Measurements from ENCODE around the gene OOSP4A.

The OOSP4A gene

DNA sequence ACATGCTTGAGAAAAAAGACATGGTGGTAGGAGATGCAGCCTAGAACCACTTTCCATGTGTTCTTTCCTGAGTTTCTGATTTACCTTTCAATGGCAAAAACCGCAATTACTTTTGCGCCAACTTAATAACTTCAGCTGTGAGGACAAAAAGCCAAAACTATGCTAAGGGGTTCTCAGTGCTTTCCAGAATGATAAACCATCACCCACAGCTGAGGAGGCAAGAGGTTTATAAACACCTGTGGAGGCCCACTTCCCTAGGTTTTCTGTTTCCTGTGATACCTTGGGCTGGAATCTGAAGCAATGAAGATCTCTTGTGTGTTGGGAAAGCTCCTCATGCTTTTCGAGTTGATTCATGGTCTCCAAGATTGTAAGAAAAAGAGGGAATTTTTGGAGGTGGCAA, at the start of gene OOSP4A:
OOSP4A (plus strand) TSS at position 301 of the 400 bp plus-strand sequence; CDS start at position 301, 0 bp downstream.
- DNase-seq (ENCODE audit: low spot score): no peak

DNA sequence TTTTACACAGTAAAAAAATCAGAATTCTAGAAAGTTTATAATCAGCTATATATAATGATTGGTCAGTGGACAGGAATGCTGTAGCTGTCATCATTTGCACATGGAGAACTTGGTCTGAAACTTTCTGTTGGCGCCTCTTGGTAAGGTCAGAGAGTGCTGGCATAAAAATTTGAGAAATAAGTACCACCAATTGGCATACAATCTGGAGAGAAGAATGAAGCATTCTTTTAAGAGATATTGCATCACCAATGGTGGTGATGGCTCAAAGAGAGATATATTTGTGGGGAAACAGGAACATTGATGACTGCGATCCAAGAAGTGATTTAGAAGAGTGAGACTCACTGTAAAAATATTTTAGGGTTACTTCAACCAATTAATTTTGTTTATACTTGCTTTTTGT, 45.4 kb upstream of the OOSP4A start:
- peak; percentile 56 for DNase-seq (ENCODE audit: low spot score)

DNA sequence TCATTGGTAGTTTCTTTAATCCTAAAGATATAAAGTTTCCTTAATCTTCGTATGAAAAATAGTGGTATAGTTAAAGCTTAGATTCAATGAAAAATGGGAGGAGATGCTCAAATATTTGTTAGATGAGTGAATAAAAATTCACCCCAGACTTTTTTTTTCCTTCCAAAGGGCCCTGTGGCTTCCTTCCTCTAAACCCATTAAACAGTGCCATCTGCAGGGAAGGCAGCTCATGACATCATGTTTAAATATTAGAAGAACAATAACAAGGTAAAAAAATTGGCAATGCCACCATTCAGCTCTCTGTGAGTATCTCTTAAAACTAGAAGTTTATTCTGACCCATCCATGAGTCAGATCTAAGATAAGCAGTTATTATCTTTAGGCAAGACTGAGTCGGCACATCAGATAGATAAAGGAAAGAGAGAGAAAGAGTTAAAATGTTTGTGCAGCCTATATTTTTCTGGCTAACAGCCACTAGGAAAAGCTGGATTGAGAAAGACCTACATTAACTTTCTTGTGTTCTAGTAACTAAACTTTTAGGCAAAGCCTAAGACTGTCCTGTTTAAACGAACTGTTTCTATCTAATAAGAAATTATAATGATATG, 44.7 kb upstream of the OOSP4A start:
- DNase-seq (ENCODE audit: low spot score): peak; percentile 61

DNA sequence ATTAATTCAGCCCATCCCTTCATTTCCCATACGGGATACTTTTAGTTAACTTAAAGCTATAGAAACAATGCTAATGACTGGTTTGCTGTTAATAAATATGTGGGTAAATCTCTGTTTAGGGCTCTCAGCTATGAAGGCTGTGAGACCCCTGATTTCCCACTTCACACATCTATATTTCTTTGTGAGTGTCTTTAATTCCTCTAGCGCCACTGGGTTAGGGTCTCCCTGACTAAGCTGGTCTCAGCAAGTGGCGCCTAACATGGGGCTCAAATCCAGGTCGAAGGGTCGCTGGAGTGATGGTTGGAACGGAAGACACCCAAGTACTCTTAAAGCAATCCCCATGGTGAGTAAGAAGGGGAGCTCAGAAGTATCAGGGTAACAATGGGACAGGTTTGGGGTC, 40.0 kb upstream of the OOSP4A start:
- DNase-seq (ENCODE audit: low spot score): no peak

DNA sequence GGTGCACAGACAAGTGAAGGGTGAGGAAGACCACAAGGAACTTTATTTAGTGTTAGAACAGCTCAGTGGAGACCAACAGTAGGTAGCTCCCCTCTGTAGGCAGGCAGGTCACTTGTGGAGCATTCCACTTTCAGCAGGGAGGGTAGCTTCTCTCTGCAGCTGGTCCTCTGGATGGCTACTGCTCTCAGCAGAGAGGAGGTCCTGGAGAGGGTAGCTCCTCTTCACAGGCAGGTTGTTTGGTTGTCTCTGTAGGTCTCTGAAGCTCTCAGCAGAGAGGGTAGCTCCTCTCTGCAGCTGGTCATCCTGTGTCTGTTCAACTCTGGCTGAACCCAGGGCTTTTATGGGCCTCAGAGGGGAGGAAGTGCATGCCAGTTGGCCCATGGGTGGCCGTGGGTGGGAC, 32.1 kb upstream of the OOSP4A start:
- DNase-seq (ENCODE audit: low spot score): no peak

DNA sequence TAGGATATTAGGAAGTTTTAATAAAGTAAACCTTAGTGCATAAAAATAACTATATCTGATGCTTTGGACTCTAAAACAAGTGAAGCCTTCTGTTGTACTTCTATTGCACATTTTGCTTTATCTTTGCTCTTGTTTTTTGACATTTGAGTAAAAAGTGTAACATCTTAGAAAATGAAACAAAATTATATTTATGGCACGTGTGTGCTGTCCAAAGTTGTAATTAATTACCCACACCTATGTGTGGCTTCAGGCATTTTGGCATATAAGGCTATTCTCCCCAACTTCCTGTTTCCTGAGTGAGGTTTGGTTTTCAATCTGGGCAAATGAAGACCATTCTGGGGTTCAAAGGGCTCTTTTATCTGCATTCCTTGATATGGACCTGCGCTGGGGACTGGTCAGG, 25.7 kb upstream of the OOSP4A start, which contains the start of gene OOSP1:
OOSP1 (plus strand) TSS at position 301 of the 400 bp plus-strand sequence; CDS start at position 324, 23 bp downstream.
- no peak for DNase-seq (ENCODE audit: low spot score)

DNA sequence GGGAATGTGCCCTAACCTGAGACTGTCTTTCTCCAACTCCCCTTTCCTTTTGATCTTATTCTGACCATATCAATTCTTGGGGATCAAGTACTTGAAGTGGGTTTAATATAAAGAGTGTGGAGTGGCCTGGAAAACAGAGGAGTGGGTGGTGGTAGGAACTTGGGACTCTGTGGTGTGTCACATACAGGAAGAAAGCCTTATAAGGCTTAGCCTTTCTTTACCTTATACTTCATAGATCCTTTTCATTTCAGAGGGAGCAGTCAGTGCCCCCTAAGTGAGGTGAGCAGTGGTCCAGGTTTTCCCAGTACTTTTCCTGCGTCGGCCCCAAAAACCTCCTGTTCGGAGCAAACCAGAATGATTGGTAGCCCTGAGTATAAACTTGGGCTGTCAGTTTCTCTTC, 25.1 kb upstream of the OOSP4A start:
- no peak for DNase-seq (ENCODE audit: low spot score)

DNA sequence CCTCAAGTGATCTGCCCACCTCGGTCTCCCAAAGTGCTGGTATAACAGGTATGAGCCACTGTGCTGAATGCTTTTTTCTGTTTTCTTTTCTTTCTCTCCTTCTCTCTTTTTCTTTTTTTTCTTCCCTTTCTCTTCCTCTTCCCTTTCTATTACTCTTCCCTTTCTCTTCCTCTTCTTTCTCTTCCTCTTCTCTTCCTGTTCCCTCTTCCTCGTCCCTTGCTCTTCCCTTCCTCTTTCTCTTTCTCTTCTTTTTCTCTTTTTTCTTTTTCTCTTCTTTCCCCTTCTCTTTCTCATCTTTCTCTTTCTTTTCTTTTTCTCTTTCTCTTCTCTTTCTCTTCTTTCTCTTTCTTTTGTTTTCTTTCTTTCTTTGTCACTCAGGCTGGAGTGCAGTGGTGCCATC, 24.4 kb upstream of the OOSP4A start:
- DNase-seq (ENCODE audit: low spot score): no peak

DNA sequence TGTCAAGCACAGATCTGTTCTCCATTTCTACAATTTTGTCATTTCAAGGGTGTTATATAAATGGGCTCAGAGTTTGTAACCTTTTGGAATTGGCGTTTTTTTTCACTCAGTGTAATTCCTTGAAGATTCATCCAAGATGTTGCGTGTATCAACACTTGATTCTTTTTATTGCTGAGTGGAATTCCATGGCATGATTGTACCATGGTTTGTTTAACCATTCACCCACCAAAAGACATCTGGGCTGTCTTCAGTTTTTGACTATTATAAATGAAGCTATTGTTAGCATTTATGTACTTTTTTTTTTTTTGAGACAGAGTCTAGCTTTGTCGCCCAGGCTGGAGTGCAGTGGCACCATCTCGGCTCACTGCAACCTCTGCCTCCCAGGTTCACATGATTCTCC, 22.7 kb upstream of the OOSP4A start:
- DNase-seq (ENCODE audit: low spot score): no peak

DNA sequence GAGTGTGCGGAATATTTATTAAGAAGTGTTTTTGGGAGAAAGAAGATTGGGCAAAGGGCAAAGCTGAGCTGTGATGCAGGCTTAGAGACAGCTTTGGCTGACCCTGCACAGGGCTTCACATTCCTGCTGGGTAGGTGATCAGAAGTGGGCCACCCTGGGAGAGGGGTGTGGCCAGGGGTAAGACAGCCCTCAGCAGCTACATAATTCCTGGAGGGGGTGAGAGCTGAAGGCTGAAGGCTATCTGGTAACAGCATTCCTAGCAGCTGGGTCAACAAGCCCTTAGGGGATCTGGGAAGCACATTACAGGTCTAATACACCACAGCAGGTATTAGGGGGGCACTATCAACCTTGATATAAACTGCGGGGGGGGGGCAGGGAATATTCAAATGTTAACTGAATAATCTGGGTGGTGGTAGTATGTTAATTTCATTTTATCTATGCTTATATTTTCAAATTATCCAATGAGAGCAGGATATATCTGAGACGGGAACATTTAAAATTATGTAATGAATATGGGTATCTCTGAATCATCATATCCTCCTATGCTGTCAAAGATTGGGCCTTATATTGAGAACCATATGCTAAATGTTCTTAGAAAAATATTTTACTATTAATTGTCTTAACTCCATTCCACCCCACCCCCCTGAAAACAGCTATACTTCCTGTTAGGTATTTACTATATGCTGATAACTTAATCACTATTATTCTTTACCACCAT, 19.7 kb upstream of the OOSP4A start:
- DNase-seq (ENCODE audit: low spot score): no peak

DNA sequence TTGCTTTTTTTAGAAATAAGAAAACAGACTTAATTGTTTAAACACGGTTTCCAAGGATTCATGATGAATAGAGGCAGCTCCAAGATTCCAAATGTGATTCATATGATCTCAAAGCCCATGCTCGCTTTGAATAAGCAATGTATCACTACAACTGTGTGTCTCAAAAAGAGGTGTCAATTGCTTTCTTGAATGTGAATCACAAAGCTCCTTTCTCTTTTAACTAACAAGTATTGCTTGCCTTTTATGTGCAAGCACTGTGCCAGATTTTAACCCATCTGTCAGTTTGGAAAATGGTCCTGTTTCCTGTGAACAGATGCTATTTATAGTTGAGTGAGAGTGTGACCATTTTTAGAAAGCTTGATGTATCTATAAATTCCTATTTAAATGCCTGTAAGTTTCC, 19.1 kb upstream of the OOSP4A start:
- no peak for DNase-seq (ENCODE audit: low spot score)

DNA sequence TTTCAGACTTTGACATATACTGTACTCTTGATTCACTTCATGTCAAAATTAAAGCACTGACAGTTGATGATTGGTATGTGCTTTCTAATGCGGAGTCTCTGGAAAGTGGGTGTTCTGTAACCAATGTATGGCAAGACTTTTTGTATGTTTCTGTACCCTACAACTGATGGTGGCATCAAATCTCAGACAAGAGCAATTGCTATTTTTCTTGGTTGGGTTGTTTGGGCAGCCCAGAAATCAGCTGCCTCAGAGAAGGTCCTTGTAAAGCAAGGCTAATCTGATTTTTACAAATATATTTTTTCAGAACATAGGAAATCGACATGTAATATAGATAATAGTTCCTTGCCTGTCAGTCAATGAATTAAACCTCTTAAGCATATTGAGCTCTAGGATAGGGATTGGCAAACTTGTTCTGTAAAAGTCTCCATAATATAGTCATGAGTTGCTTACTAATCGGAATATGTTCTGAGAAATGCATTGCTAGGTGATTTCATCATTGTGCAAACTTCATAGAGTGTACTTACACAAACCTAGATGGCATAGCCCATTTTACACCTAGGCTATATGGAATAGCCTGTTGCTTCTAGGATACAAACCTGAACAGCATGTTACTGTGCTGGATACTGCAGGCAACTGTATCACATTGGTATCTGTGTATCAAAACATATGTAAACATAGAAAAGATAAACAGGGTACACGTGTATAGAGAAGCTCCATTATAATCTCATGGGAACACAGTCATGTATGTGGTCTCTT, 10.2 kb upstream of the OOSP4A start:
- no peak for DNase-seq (ENCODE audit: low spot score)

DNA sequence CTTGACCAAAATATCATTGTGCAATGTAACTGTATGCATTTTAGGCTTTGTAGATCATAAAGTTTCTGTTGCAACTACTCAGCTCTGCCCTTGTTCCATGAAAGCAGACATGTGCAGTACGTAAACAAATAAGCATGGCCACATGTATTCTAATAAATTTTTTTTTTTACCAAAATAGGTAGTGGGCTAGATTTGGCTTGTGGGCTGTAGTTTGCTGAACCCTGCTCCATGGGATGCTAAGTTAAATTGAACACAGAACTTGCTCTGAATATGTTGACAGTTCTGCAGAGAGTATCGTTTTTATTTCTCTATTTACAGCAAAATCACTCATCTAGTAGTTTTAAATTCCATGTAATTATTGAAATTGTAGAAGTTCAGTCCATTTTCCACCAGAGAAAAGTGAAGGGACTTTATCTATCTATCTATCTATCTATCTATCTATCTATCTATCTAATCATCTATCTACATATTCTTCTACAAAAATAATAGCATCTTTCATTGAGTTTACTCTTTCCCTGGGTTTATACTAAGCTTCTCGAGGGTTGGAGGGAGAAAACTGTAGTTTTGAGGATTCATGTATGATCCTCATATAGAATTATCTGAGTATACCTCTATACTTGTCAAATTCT, 9.5 kb upstream of the OOSP4A start:
- DNase-seq (ENCODE audit: low spot score): no peak

DNA sequence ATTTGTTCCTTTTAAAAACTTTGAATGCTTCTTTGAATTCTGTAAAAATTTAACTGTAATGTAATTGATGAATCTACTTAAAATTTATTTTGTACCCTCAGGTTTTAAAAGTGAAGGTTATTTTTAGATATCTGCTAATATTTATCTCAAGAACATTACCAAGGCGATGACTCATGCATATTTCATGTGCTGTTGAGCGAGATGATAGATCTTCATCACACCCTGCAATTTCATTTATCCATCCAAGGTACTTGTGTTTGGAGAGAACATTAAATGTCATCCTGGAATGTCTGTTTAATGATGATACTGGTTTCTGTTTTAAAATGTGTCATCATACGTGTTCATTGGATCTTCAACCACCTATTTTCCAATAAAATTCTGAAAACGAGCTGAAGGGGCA, 6.7 kb upstream of the OOSP4A start:
- no peak for DNase-seq (ENCODE audit: low spot score)

DNA sequence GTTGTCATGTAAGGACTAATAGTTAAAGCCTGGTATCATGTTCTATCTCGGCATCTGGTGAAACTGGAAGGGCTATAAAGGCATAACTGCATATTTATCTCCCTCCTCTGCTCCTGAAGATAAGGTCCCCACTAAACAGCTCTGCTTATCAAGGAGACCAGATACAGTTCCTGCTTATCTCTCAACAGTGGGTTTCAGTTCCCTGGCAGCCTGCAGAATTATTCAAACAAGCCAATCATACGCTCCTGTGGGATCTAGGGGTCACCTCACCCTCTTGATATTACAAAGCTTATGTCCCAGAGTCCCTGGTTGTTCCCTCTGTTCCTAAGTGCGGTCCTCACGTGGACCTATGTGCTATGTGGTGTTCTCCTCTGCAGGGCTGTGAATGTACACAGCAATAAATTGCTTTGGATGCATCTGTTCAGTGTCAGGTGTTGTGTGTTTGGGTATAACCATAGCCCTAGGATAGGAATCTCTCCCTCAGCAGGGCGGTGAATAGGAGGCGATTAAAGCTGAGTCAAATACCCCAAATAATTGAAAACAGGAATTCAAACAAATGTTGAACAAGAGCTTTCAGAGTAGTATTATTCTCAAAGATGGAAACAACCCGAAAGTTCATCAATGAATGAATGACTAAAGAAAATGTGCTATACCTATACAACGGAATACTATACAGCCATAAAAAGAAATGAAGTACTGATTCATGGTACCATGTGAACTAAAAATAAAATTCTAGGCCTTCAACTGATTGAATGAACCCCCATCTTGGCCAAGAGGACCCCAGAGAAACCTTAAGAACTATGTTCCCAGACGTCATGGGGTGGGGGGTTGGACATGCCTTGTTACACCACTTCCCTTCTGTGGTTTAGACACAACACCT, 3.1 kb upstream of the OOSP4A start:
- DNase-seq (ENCODE audit: low spot score): no peak

DNA sequence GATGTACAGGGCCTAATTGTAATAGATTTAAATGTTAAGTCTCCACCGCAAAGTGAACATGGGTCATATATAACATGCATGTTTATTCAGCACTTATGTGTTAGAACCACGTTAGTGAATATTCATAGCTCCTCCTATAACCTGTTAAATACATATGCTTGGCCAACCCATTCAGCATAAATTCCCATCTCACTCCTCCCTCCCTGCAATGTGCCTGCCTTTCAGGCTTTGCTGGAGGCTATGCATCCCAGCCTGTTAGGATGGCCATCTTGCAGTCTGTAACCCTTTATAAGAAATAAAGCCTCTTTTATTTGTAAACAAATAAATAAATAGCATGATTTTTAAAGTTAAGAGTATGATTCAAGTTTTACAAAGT, 1.7 kb upstream of the OOSP4A start:
- no peak for DNase-seq (ENCODE audit: low spot score)

DNA sequence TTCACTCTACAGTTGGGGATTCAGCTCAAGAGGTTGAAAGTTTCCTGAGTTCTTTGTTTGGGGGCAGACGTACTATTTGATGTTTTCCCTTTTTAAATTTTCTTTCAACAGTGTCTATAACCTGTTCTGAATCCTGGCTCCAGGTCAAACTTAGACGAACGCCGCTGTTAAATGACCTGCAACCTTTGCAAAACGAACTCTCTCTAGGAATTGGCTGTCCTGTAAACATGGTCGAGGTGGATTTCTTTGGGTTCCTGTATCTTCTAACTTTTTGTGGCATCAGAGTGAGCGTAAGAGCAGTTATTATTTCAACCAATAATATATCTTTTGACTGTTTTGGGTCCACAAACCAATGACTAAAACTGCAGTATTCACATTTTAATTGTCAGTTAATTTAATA, 1.6 kb downstream of the OOSP4A start:
- no peak for DNase-seq (ENCODE audit: low spot score)

DNA sequence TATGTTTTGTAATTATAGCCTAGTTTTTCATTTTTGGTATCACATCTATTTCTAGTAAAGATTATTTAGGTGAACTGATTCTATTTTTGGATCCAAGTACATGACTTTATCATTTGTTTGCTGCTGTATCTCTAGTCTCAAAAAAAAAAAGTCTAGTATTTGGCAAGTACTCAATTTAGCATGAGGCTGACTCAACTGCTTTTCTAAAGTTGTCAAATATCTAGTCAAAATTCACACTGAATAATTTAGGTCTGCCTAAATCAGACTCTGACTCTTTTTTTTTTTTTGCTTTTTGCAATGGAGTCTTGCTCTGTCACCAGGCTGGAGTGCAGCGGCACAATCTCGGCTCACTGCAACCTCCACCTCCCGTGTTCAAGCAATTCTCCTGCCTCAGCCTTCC, 2.4 kb downstream of the OOSP4A start:
- no peak for DNase-seq (ENCODE audit: low spot score)

DNA sequence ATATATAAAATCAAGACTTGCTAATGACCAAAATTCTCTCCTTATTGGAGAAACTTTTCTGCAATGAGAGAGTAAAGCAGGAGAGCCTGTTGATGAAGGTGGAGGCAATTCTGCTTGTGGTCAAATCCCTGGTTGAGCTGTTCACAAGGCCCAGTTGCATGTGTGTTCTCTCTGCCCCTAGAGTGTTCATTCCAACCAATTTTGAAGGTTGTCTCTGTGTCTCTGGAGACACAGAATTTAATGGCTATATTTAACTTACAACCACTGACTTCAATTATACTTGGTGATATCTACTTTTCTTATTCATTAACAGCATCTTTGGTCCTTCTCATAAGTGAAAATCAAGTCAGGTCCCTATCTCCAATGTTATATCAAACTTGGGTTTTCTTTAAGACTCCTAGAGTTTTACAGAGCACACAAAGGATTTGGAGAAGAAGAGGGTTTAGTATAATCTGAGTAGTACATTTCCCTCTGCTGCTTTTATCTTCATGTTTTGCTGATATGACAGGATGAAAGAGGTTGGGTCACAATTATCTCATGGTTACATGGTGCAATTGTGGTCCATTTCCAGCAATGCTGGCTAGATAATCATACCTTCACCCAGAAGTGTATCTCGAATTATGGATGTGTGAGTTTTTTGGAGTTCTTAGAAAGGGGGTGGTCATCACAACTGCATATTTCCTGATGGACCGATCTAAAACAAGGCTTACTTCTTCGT, 4.0 kb downstream of the OOSP4A start:
- DNase-seq (ENCODE audit: low spot score): no peak

DNA sequence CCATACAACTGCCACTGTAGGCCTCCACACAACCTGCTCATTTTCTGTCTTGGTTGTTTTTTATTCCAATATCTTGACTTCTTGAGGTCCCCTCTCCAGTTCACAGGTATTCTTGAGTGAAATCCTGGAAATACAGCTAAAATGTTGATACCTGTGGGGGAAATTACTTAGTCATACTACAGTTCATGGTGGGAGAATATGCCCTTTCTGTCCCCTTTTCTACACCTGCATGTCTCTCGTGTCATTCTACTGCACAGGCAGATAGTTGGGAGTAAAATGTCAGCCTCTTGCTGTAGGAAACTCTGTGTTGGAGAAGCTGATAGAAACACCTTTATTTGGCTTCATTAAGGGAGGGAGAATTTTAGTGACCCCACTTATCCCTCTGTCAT, 4.6 kb downstream of the OOSP4A start:
- DNase-seq (ENCODE audit: low spot score): no peak

DNA sequence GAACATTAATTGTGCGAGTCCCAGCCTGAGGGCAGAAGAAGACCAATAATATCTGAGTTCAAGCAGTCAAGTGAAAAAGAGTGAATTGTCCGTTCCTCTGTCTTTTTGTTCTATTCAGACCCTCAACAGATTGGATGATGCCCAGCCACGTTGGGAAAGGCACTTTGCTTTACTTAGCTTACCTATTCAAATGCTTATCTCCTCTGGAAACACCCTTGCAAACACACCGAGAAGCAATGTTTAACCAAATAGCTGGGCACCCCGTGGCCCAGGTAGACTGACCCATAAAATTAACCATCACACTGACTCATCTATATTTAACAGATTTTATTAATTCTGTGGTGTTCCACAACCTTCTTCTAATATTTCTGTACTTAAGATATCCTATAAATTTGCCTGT, 9.3 kb downstream of the OOSP4A start:
- DNase-seq (ENCODE audit: low spot score): no peak

Data from GM03348 (cell line).